Brain microvascular endothelial cell (primary cell): Measurements from ENCODE around the gene ESPN.

Source experiments
- DNase-seq: peaks from one replicate; pipeline ENCODE4 v3.0.0-alpha.2; 2020
- H3K27ac ChIP-seq: fragments of 250-450 bp; sonication (Bioruptor Pico); 2 replicates; pipeline ENCODE4 v1.5.1; 2020; ENCODE audit warnings: mild to moderate bottlenecking, moderate library complexity
- H3K27me3 ChIP-seq: fragments of 250-450 bp; sonication (Bioruptor Pico); replicated peaks from 2 replicates; pipeline ENCODE4 v1.5.1; 2020; ENCODE audit warnings: mild to moderate bottlenecking
- H3K36me3 ChIP-seq: fragments of 250-450 bp; sonication (Bioruptor Pico); replicated peaks from 2 replicates; pipeline ENCODE4 v1.5.1; 2020; ENCODE audit warnings: mild to moderate bottlenecking
- H3K4me3 ChIP-seq: 2 replicates; pipeline ENCODE4 v1.5.1; 2011; ENCODE audit warnings: low read depth, mild to moderate bottlenecking, control low read depth, low read length, moderate library complexity
- in situ Hi-C: cut with HindIII; loops from 2 replicates; pipeline ENCODE4 v1.10.0; 2017; ENCODE audit warnings: low sequenced_read_pairs, low pct_ligation_motif_present
- TF ChIP-seq, protein P1 (sequence below): IDR thresholded peaks from 2 replicates; pipeline ENCODE4 v1.5.1; 2011; ENCODE audit warnings: low read depth, mild to moderate bottlenecking, moderate library complexity, low read length, control low read depth, inconsistent platforms; ENCODE audit errors: missing control alignments

ESPN gene

DNA sequence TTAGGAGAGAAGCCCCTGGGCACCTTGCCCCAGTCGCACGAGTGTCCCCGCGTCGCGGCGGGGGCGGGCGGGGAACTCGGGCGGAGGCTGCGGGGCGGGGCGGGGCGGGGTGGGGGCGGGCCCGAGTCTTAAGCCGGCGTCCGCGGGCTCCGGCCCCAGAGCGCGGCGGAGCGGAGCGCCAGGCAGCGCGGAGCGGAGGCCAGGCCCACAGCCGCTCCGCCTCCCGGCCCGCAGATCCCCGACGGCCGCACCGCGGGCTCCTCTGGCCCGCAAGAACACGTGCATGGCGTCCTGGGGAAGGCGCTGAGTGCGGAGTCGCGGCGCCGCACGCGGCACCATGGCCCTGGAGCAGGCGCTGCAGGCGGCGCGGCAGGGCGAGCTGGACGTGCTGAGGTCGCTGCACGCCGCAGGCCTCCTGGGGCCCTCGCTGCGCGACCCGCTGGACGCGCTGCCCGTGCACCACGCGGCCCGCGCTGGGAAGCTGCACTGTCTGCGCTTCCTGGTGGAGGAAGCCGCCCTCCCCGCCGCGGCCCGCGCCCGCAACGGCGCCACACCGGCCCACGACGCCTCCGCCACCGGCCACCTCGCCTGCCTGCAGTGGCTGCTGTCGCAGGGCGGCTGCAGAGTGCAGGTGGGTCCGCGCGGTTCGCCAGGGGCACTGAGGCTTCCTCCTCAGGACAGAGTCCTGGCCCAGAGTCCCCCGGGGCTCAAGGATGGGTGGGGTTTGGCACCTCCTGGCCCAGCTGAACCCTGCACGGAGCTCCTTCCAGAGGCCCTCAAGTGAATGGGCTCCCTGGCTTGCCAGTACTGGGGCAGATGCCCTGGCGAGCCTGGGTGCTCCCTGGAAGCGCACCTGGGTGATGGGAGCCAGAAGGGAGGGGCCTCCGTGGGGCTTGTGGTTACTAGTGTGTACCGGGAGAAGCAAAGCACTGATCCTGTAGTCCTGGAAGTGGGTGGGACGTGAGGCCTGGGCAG lies at the start of gene ESPN:
ESPN (plus strand) TSS at position 158 of the 975 bp plus-strand sequence; CDS start at position 338, 180 bp downstream.
- Histone ChIP-seq H3K27ac (no peak within 1 kb of the TSS), H3K36me3 (no peaks in the 10 kb centered on the region), H3K4me3 (no peak within 1 kb of the TSS), H3K27me3 (peaks cover 48% of the 10 kb centered on the region)
- TF ChIP-seq, protein P1, sequence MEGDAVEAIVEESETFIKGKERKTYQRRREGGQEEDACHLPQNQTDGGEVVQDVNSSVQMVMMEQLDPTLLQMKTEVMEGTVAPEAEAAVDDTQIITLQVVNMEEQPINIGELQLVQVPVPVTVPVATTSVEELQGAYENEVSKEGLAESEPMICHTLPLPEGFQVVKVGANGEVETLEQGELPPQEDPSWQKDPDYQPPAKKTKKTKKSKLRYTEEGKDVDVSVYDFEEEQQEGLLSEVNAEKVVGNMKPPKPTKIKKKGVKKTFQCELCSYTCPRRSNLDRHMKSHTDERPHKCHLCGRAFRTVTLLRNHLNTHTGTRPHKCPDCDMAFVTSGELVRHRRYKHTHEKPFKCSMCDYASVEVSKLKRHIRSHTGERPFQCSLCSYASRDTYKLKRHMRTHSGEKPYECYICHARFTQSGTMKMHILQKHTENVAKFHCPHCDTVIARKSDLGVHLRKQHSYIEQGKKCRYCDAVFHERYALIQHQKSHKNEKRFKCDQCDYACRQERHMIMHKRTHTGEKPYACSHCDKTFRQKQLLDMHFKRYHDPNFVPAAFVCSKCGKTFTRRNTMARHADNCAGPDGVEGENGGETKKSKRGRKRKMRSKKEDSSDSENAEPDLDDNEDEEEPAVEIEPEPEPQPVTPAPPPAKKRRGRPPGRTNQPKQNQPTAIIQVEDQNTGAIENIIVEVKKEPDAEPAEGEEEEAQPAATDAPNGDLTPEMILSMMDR = no peak
- DNase-seq = no peak
- in situ Hi-C loops = no loop called here

GRCh38 chr1:6378096-6378746 lies 46.4 kb upstream of the ESPN start:
- H3K27ac ChIP-seq = no peak overlapping the region
- no peaks in the 10 kb centered on the region for H3K27me3 ChIP-seq
- H3K36me3 ChIP-seq = no peaks in the 10 kb centered on the region
- in situ Hi-C loops = no loop called here
- TF ChIP-seq, protein P1 = peak; percentile 43
- no peak overlapping the region for H3K4me3 ChIP-seq
- no peak for DNase-seq

DNA sequence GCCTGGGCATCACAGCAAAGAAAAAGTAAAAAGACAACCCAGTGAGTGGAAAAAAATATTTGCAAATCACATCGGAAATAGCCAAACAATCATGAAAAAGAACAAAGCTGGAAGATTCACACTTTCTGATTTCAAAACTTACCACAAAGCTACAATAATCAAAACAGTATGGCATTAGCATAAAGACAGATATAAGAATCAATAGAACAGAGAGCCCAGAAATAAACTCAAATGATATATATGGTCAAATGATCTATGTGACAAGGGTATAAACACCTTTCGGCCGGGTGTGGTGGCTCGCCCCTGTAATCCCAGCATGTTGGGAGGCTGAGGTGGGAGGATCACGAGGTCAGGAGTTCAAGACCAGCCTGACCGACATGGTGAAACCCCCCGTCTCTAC lies 44.5 kb upstream of the ESPN start:
- in situ Hi-C loops = no loop called here
- Histone ChIP-seq H3K4me3 (no peak overlapping the region), H3K27ac (no peak overlapping the region), H3K27me3 (no peaks in the 10 kb centered on the region), H3K36me3 (no peaks in the 10 kb centered on the region)
- TF ChIP-seq, protein P1 = no peak
- no peak for DNase-seq

DNA sequence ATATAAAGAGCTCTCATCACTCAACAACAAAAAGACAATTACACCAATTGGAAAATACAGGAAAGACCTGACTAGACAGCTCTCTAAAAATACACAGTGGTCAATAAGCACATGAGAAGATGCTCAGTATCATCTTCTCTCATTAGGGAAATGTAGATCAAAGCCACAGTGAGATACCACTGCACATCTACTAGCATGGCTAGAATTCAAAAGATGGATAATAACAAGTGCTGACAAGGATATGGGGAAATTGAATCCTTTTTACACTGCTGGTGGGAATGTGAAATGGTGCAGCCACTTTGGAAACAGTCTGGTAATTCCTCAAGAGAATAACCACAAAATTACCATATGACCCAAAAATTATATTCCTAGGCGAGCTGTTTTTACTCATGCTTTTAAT lies 40.4 kb upstream of the ESPN start:
- Histone ChIP-seq H3K27me3 (no peaks in the 10 kb centered on the region), H3K27ac (no peak overlapping the region), H3K36me3 (no peaks in the 10 kb centered on the region), H3K4me3 (no peak overlapping the region)
- in situ Hi-C loops = no loop called here
- TF ChIP-seq, protein P1 = no peak
- DNase-seq = no peak

- TF ChIP-seq, protein P1 = no peak
- no peaks in the 10 kb centered on the region for H3K36me3 ChIP-seq
- H3K4me3 ChIP-seq = peak overlapping the region; percentile 50
- in situ Hi-C loops = no loop called here
- H3K27ac ChIP-seq = no peak overlapping the region
- no peak for DNase-seq
- no peaks in the 10 kb centered on the region for H3K27me3 ChIP-seq
These were observed 39.6 kb upstream of the ESPN start for GRCh38 chr1:6384962-6385361.
